Subcutaneous adipose tissue (tissue), 4 donors: ENCODE results near the gene PABPN1L. TPM values are rescaled to one million over a fixed set of nuclear protein-coding genes. Genes with fewer than 3 reads are reported as not detected.

Experiments
- total RNA-seq, 4 donors: library from RNA; depleted of rRNA; stranded (reverse); fragments of >200 nt; gene quantifications; one replicate each; pipeline ENCODE4 v1.1.0, GENCODE V29; 2016
- TF ChIP-seq, protein P1 (sequence below): fragments of 450-650 bp; IDR thresholded peaks from one replicate; pipeline ENCODE4 v1.5.1; 2016; ENCODE audit warnings: low read depth, mild to moderate bottlenecking, control low read depth, antibody characterized with exemption, moderate library complexity

Gene PABPN1L
- total RNA-seq, 4 donors from 2014 or later, result not detected

DNA sequence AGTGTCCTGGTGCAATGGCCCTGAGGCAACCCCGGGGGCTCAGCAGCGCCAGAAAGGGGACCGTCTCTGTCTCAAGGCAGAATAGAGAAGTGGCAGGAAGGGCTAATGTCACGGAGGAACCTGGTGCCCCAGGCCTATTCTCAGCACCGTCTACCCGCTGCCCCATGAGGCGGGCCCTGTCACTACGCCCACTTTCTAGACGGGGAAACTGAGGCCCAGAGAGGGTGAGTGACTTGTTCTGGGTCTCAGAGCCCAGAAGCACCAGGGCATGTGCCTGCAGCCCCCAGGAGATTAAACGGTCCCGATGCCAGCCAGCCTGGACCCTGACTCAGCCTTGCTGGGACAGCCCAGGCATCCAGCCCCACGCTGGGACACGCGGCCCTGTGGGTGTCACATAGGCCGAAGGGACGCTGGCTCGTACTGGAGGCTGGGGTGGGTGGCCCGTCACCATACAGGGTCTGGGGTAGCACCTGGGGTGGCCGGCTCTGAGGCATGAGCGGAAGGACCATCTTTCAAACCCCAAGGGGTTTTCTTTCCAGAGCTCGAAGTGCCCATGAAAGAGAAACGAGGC, 40.2 kb upstream of the PABPN1L start:
- TF ChIP-seq, protein P1, sequence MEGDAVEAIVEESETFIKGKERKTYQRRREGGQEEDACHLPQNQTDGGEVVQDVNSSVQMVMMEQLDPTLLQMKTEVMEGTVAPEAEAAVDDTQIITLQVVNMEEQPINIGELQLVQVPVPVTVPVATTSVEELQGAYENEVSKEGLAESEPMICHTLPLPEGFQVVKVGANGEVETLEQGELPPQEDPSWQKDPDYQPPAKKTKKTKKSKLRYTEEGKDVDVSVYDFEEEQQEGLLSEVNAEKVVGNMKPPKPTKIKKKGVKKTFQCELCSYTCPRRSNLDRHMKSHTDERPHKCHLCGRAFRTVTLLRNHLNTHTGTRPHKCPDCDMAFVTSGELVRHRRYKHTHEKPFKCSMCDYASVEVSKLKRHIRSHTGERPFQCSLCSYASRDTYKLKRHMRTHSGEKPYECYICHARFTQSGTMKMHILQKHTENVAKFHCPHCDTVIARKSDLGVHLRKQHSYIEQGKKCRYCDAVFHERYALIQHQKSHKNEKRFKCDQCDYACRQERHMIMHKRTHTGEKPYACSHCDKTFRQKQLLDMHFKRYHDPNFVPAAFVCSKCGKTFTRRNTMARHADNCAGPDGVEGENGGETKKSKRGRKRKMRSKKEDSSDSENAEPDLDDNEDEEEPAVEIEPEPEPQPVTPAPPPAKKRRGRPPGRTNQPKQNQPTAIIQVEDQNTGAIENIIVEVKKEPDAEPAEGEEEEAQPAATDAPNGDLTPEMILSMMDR, result no peak

DNA sequence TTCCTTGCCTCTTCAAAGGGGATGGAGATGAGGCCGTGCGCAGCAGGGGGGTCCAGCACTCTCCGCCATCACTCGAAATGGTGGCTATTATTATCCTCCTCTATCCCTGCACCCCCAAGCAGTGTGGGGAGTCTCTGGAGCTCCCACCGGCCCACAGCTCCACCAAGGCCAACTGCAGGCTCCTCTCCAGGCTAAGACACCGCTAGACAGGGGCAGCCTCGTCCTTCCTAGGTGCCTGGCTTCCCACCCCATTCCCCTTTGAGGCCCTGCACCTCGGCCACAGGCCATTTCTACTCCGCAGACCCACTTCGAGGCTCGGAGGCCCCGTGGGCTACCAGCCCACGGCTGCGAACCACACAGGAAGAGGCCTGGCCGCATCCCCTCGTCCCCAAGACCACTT, 39.6 kb upstream of the PABPN1L start:
- TF ChIP-seq, protein P1, result no peak

DNA sequence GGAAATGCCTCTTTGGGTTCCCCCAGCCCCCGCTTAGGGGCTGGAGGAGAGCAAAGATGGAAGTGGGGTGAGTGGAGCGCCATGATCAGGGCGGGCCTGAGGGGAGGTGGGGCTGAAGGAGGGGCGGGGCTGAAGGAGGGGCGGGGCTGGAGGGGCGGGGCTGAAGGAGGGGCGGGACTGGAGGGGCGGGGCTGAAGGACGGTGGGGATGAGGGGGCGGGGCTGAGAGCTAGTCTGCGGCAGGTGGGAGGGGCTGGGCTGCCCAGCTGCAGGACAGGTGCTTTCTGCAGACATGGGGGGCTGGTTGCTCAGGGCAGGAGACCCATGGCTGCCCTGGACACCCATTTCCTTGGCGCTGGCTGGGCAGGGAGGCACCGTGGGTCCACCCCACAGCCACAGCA, 39.1 kb upstream of the PABPN1L start:
- TF ChIP-seq, protein P1, result no peak

DNA sequence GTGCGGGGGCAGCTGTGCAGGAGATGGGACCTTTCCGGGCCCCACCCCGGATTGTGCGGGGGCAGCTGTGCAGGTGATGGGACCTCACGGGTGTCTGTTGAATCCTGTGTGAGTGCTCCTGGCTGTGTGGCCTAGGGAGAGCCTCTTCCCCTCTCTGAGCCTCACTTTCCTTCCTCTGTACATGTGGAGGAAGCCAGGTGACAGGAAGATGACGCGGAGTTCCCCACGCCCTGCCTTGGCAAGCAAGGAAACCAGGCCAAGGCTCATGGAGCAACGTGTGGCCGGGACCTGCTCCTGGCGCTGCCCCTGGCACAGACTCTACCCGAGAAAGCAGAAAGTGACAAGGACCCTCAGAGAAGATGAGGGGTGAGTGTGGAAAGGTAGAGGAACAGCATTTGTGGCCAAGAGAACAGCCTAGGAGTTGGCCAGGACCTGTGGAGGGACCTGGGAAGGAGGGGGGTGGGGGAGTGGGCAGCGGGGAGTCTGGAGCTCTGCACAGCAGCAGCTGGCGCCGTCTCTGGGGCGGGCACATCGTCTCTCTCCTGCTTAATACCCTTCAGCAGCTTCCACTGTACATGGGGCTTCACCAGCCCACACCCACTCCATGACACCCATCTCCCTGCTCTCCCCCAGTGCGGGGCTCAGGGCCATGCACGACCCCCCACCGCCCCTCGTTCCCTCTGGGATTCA, 38.4 kb upstream of the PABPN1L start:
- TF ChIP-seq, protein P1, result no peak

DNA sequence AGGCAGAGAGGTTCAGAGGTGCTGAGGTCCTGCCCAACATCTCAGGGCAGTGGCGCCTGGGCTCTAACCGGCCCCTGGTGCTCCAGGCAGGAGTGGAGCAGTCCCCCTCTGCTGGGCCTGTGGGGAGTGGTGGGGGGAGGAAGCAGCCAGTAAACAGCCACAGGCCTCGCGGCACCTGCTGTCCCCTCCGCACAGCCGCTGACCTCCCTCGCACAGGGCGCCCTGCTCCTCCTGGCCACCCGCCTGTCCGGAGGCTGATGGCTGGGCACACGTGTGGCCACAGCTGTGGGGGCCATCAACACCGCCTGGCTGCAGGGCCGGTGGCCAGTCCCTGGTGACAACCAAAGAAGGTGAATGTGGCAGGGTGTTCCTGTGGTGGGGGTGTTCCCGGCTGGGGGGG, 36.8 kb upstream of the PABPN1L start:
- TF ChIP-seq, protein P1, result no peak

DNA sequence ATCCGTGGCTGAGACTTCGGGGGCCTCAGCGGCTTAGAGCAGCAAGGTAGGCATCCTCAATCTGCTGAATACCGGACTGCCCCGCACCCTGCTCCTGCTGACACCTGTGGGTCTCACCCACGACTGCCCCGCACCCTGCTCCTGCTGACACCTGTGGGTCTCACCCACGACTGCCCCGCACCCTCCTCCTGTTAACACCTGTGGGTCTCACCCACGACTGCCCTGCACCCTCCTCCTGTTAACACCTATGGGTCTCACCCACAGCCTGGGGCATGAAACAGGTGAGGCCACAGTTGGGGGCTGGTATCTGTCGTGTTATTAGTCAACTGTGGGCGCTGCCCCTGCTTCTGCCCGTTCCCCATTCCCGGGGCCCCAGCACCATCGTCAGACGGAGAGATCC, 36.3 kb upstream of the PABPN1L start:
- TF ChIP-seq, protein P1, result no peak

DNA sequence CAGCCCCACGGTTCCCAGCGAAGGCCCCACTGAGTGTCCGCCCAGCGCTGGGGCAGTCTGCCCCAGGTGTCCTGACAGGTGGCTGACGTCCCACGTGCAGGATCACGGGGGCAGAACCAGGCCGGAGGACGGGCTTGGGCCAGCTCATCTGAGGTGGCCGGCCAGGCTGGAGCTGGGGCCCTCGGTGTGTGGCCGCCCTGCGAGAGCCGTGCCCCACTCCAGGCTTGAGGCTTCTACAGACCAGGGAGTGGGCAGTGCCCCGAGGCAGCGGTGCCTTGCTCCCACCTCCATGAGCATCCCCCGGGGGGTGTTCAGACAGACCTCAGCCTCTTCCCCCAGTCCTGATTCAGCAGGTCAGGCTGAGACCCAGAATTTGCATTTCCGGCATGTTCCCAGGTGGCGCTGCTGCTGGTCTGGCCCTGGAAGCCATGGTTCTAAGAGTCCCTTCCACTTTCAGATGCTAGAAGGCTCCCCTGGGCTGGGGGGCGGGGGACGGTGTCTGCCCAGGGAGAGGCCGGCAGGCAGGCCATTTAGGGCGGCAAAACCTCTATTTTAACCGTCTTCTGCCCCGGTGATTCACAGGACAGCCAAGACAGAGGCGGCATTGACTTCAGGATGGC, 35.4 kb upstream of the PABPN1L start:
- TF ChIP-seq, protein P1, result no peak
